H1 (cell line): ENCODE results near the gene BUD23. TPM values are rescaled to one million over a fixed set of nuclear protein-coding genes. Genes with fewer than 3 reads are reported as not detected.
A peak's percentile ranks its signal among the peaks of the same experiment; 100 is the strongest.

ENCODE experiments used
- CTCF ChIA-PET: fragments of 300-600 bp; sonication (Branson Sonifier 250); formaldehyde crosslinking; loops from one replicate; lab custom pipeline; 2021; ENCODE audit not compliant: partially characterized antibody; lab: Charles Lee
- POLR2A ChIA-PET: fragments of 300-600 bp; sonication (Branson Sonifier 250); formaldehyde crosslinking; loops from one replicate; lab custom pipeline; 2021; ENCODE audit warnings: inconsistent platforms; ENCODE audit not compliant: partially characterized antibody; lab: Charles Lee
- DNase-seq, 2 experiments: peaks; one replicate each; pipeline versions ENCODE4 v3.0.0 to v3.0.0-alpha.2; 2010 to 2022; ENCODE audit warnings: low spot score in 2 of 2, low read depth in 1 of 2, mixed read lengths in 1 of 2
- FAIRE-seq: peaks from 2 replicates; lab custom pipeline; 2011; peaks lifted over from hg19 to GRCh38; lab: Jason Lieb, UNC
- H2AFZ ChIP-seq: 2 replicates; pipeline ENCODE4 v1.8.1; 2012; ENCODE audit warnings: low read length, inconsistent platforms
- H2AK5ac ChIP-seq: 2 replicates; pipeline ENCODE4 v1.6.1; 2013; ENCODE audit warnings: low read depth, low read length
- H2BK120ac ChIP-seq: replicated peaks from 2 replicates; pipeline ENCODE3; 2013; ENCODE audit warnings: low read depth, low read length, inconsistent platforms
- H2BK12ac ChIP-seq: 2 replicates; pipeline ENCODE4 v1.6.1; 2013; ENCODE audit warnings: low read depth, low read length
- H2BK15ac ChIP-seq: 2 replicates; pipeline ENCODE4 v1.6.1; 2013; ENCODE audit warnings: low read length
- H2BK20ac ChIP-seq: 2 replicates; pipeline ENCODE4 v1.6.1; 2013; ENCODE audit warnings: low read length
- H2BK5ac ChIP-seq: 2 replicates; pipeline ENCODE4 v1.6.1; 2013; ENCODE audit warnings: low read depth, low read length
- H3K14ac ChIP-seq: 2 replicates; pipeline ENCODE4 v1.6.1; 2013; ENCODE audit warnings: inconsistent platforms; ENCODE audit not compliant: insufficient read length
- H3K18ac ChIP-seq: 2 replicates; pipeline ENCODE4 v1.6.1; 2013; ENCODE audit warnings: low read length; ENCODE audit errors: extremely low read depth
- H3K23ac ChIP-seq: 2 replicates; pipeline ENCODE4 v1.6.1; 2013; ENCODE audit warnings: inconsistent platforms; ENCODE audit not compliant: insufficient read length
- H3K23me2 ChIP-seq: 2 replicates; pipeline ENCODE4 v1.6.1; 2013; ENCODE audit warnings: low read depth, low read length
- H3K27ac ChIP-seq: 2 replicates; pipeline ENCODE4 v1.6.1; 2011; ENCODE audit warnings: low read depth, low read length, inconsistent platforms
- H3K27me3 ChIP-seq, 4 experiments: replicated peaks in 1 of 4; 1 replicate in 1 of 4; 2 replicates in 3 of 4; pipeline versions ENCODE4 v1.6.1 to v1.8.1; 2011 to 2013; ENCODE audit warnings: low read length in 3 of 4, mild to moderate bottlenecking in 3 of 4, inconsistent platforms in 2 of 4, mixed read lengths in 2 of 4, moderate library complexity in 1 of 4; ENCODE audit not compliant: control insufficient read depth in 3 of 4, insufficient read depth in 3 of 4; ENCODE audit errors: extremely low read depth in 1 of 4
- H3K36me3 ChIP-seq, 4 experiments: 2 replicates each; pipeline versions ENCODE4 v1.6.1 to v1.8.1; 2011 to 2013; ENCODE audit warnings: mild to moderate bottlenecking in 4 of 4, low read length in 3 of 4, moderate library complexity in 2 of 4, control low read depth in 1 of 4, inconsistent platforms in 1 of 4; ENCODE audit not compliant: insufficient read depth in 4 of 4, control insufficient read depth in 2 of 4
- H3K4ac ChIP-seq: replicated peaks from 2 replicates; pipeline ENCODE3; 2013; ENCODE audit warnings: low read length, low read depth, mixed read lengths, inconsistent platforms; ENCODE audit not compliant: insufficient read length
- H3K4me1 ChIP-seq, 4 experiments: replicated peaks in 1 of 4; 1 replicate in 1 of 4; 2 replicates in 3 of 4; pipeline versions ENCODE4 v1.6.1 to v1.8.1; 2011 to 2013; ENCODE audit warnings: low read length in 3 of 4, inconsistent platforms in 2 of 4, mixed read lengths in 1 of 4; ENCODE audit not compliant: insufficient read depth in 4 of 4, control insufficient read depth in 3 of 4
- H3K4me2 ChIP-seq, 2 experiments: 2 replicates each; pipeline versions ENCODE4 v1.6.1 to v1.8.1; 2011 to 2013; ENCODE audit warnings: low read depth in 2 of 2, low read length in 2 of 2, control low read depth in 1 of 2, inconsistent platforms in 1 of 2, mild to moderate bottlenecking in 1 of 2; ENCODE audit not compliant: insufficient read depth in 1 of 2
- H3K4me3 ChIP-seq, 4 experiments: fragments of 200-600, 300-600 bp in 1 of 4; sonication (generic), shearing (Covaris generic), sonication (Bioruptor Twin) in 1 of 4; 2 replicates each; pipeline versions ENCODE4 v1.5.1 to v1.8.1; 2011 to 2016; ENCODE audit warnings: low read length in 4 of 4, low read depth in 3 of 4, control low read depth in 2 of 4, inconsistent platforms in 2 of 4, mild to moderate bottlenecking in 2 of 4, mixed read lengths in 1 of 4, moderate library complexity in 1 of 4; ENCODE audit not compliant: insufficient read depth in 2 of 4; ENCODE audit errors: extremely low read depth in 1 of 4
- H3K56ac ChIP-seq: replicated peaks from 2 replicates; pipeline ENCODE3; 2013; ENCODE audit warnings: low read depth, mild to moderate bottlenecking, mixed read lengths, low read length, inconsistent platforms; ENCODE audit not compliant: insufficient read length
- H3K79me1 ChIP-seq: 2 replicates; pipeline ENCODE4 v1.6.1; 2013; ENCODE audit warnings: low read depth, low read length, control low read depth
- H3K79me2 ChIP-seq, 2 experiments: 2 replicates each; pipeline versions ENCODE4 v1.6.1 to v1.8.1; 2012 to 2013; ENCODE audit warnings: low read length in 2 of 2, mild to moderate bottlenecking in 2 of 2, inconsistent platforms in 1 of 2; ENCODE audit not compliant: insufficient read depth in 2 of 2, control insufficient read depth in 1 of 2
- H3K9ac ChIP-seq, 4 experiments: replicated peaks in 1 of 4; 1 replicate in 1 of 4; 2 replicates in 3 of 4; pipeline versions ENCODE4 v1.6.1 to v1.8.1; 2011 to 2013; ENCODE audit warnings: low read depth in 3 of 4, low read length in 3 of 4, control low read depth in 2 of 4, mild to moderate bottlenecking in 2 of 4, moderate library complexity in 2 of 4, inconsistent platforms in 1 of 4; ENCODE audit errors: extremely low read depth in 1 of 4
- H3K9me3 ChIP-seq, 2 experiments: 2 replicates each; pipeline versions ENCODE4 v1.6.1 to v1.8.1; 2012 to 2013; ENCODE audit warnings: mild to moderate bottlenecking in 2 of 2, moderate library complexity in 2 of 2, control low read depth in 1 of 2, inconsistent platforms in 1 of 2, low read depth in 1 of 2, low read length in 1 of 2, mixed read lengths in 1 of 2; ENCODE audit not compliant: insufficient read depth in 2 of 2
- H4K20me1 ChIP-seq, 2 experiments: replicated peaks in 1 of 2; 2 replicates each; pipeline versions ENCODE3 to v1.8.1; 2011 to 2013; ENCODE audit warnings: inconsistent platforms in 2 of 2, low read length in 2 of 2, mild to moderate bottlenecking in 1 of 2; ENCODE audit not compliant: insufficient read depth in 2 of 2, control insufficient read depth in 1 of 2
- H4K5ac ChIP-seq: 2 replicates; pipeline ENCODE4 v1.6.1; 2013; ENCODE audit warnings: low read length, low read depth, mixed read lengths, inconsistent platforms; ENCODE audit not compliant: insufficient read length
- H4K8ac ChIP-seq: 2 replicates; pipeline ENCODE4 v1.8.0; 2013; ENCODE audit warnings: mild to moderate bottlenecking, moderate library complexity, low read length, inconsistent platforms; ENCODE audit not compliant: insufficient read depth; ENCODE audit errors: extremely low read depth
- H4K91ac ChIP-seq: replicated peaks from 2 replicates; pipeline ENCODE3; 2013; ENCODE audit warnings: low read length, mixed read lengths, inconsistent platforms; ENCODE audit not compliant: insufficient read length
- ATF3 ChIP-seq: IDR thresholded peaks from 2 replicates; pipeline ENCODE4 v1.6.1; 2011; ENCODE audit warnings: low read depth, mild to moderate bottlenecking, low read length; ENCODE audit not compliant: insufficient read depth
- CBX5 ChIP-seq: fragments of 300-800, 300-1000 bp; sonication (generic); IDR thresholded peaks from 2 replicates; pipeline ENCODE4 v1.7.1; 2016; ENCODE audit warnings: antibody characterized with exemption, low read length, low read depth
- KDM5A ChIP-seq: fragments of 200-600 bp; IDR thresholded peaks from 2 replicates; pipeline ENCODE4 v1.7.1; 2012; ENCODE audit warnings: mild to moderate bottlenecking, low read length, inconsistent platforms, mixed read lengths
- NRF1 ChIP-seq: IDR thresholded peaks from 2 replicates; pipeline ENCODE4 v1.6.1; 2011; ENCODE audit warnings: mild to moderate bottlenecking, low read depth, low read length, improper control_type of control experiment
- POU5F1 ChIP-seq: IDR thresholded peaks from 2 replicates; pipeline ENCODE4 v1.6.1; 2011; ENCODE audit warnings: low read depth, mild to moderate bottlenecking, low read length, moderate library complexity
- SIX5 ChIP-seq: IDR thresholded peaks from 2 replicates; pipeline ENCODE4 v1.6.1; 2011; ENCODE audit warnings: mild to moderate bottlenecking, low read depth, low read length
- SP2 ChIP-seq: IDR thresholded peaks from 2 replicates; pipeline ENCODE4 v1.6.1; 2012; ENCODE audit warnings: mild to moderate bottlenecking, low read length, inconsistent platforms
- SUZ12 ChIP-seq: fragments of 200-600 bp; sonication (generic); IDR thresholded peaks from 2 replicates; pipeline ENCODE4 v1.6.1; 2012; ENCODE audit warnings: mild to moderate bottlenecking, inconsistent platforms, low read length, moderate library complexity, mixed read lengths
- WGBS, 2 experiments: shearing (Covaris generic) in 1 of 2; methylation state at CpG; one replicate each; pipeline versions ENCODE4 v1.1.6 to v1.1.7; 2013 to 2015; ENCODE audit warnings: low lambda C conversion rate in 2 of 2, mixed read lengths in 2 of 2, inconsistent platforms in 1 of 2, low coverage in 1 of 2, missing lambda C conversion rate in 1 of 2; ENCODE audit not compliant: insufficient replicate concordance in 2 of 2, insufficient coverage in 1 of 2, insufficient read length in 1 of 2; ENCODE audit errors: extremely low coverage in 1 of 2, missing lambda C conversion rate in 1 of 2; 5-methylcytosine and 5-hydroxymethylcytosine counted together
- polyA plus RNA-seq, 7 experiments: library from polyadenylated mRNA; depleted of rRNA in 3 of 7; stranded (reverse) in 5 of 7; unstranded in 2 of 7; fragments of >200 nt in 5 of 7; fragments of 200-250 nt in 2 of 7; gene quantifications; 1 replicate in 5 of 7; 2 replicates in 1 of 7; 4 replicates in 1 of 7; pipeline versions ENCODE4 v1.2.1 to v1.2.3, GENCODE V29; 2011 to 2013; ENCODE audit warnings: missing spikeins in 2 of 7, mixed read lengths in 2 of 7
- total RNA-seq: library from RNA; stranded (reverse); fragmentation: NEBNext Ultra II Directional; extraction: Animal tissue kit (Norgen Biotek cat#: 25700); gene quantifications from 2 replicates; pipeline ENCODE4 v1.2.1, GENCODE V29; 2021
- TF ChIP-seq, protein P1 (sequence below): IDR thresholded peaks from 2 replicates; pipeline ENCODE4 v1.6.1; 2012; ENCODE audit warnings: low read length, inconsistent platforms

Gene BUD23
- total and polyA plus RNA-seq, 2 of the 8 experiments (the other 6 are each of a cell fraction or from before 2014, with no cell fraction given) = 72.3 to 78.4 TPM

- peak within 1 kb of the TSS; percentile 73 for H3K4ac ChIP-seq
- H2BK120ac ChIP-seq = no peak within 1 kb of the TSS
- peak within 1 kb of the TSS; percentile 97 for H4K8ac ChIP-seq
- H4K91ac ChIP-seq = peak within 1 kb of the TSS; percentile 81
- peak within 1 kb of the TSS; percentile 65 to 99 for H3K4me2 ChIP-seq
- peaks cover 0 to 2% (median 0%) of the 10 kb centered on the region in 4 experiments; a peak in 2 of 7 replicates for H3K27me3 ChIP-seq
- peak within 1 kb of the TSS; percentile 77 for H4K5ac ChIP-seq
- no peak within 1 kb of the TSS for H3K14ac ChIP-seq
- peak within 1 kb of the TSS; percentile 87 for H3K18ac ChIP-seq
- H3K56ac ChIP-seq = peak within 1 kb of the TSS; percentile 38
- no peak for FAIRE-seq
- H2BK20ac ChIP-seq = no peak within 1 kb of the TSS
- peak within 1 kb of the TSS; percentile 78; the same call in 1 of the 2 replicates for H2BK5ac ChIP-seq
- peak within 1 kb of the TSS; percentile 91 for H3K27ac ChIP-seq
- CTCF ChIA-PET = interaction anchor here (0.6 to 11.1 kb wide), 15 partner anchors 11 to 934 kb away, joined by 3 to 87 read pairs (median 4); partner anchors contain the start of gene METTL27
- H3K23me2 ChIP-seq = peaks cover 18% of the 10 kb centered on the region
- H3K36me3 ChIP-seq = peaks cover 4 to 16% (median 8%) of the 10 kb centered on the region in 4 experiments; a peak in 5 of 8 replicates
- no peak within 1 kb of the TSS for H2BK15ac ChIP-seq
- H3K79me2 ChIP-seq = peaks cover 0 to 8% of the 10 kb centered on the region in 2 experiments; a peak in 1 of 4 replicates
- H3K9me3 ChIP-seq = no peaks in the 10 kb centered on the region
- no peak within 1 kb of the TSS for H3K23ac ChIP-seq
- POLR2A ChIA-PET = interaction anchor here (0.9 to 9.6 kb wide), 18 partner anchors 9 to 217 kb away, joined by 3 to 82 read pairs (median 4); partner anchors contain the start of genes BAZ1B, CLDN3, CLDN4 and METTL27
- no peaks in the 10 kb centered on the region for H3K79me1 ChIP-seq
- 0 out of 2 replicates have a peak within 1 kb of the TSS, but pooled peaks have one; percentile 71 for H2AK5ac ChIP-seq
- H3K4me3 ChIP-seq = peak within 1 kb of the TSS; percentile 79 to 93 (median 86)
- DNase-seq = peak; percentile 97 to 99
- H2AFZ ChIP-seq = no peak within 1 kb of the TSS; the same call in 1 of the 2 replicates
- H3K4me1 ChIP-seq = peaks cover 3 to 43% (median 25%) of the 10 kb centered on the region in 4 experiments
- peak within 1 kb of the TSS; percentile 82 for H2BK12ac ChIP-seq
- 3% methylated on average over 41 of the region's 84 CpGs; no CpG with 5 or more reads in 1 of the 2 experiments for WGBS, 2 experiments
- peak within 1 kb of the TSS; percentile 79 to 98 (median 92) for H3K9ac ChIP-seq
- peaks cover 8 to 20% of the 10 kb centered on the region in 2 experiments for H4K20me1 ChIP-seq
- TF ChIP-seq SIX5 = no peak
- TF ChIP-seq POU5F1 = no peak
- TF ChIP-seq, protein P1, sequence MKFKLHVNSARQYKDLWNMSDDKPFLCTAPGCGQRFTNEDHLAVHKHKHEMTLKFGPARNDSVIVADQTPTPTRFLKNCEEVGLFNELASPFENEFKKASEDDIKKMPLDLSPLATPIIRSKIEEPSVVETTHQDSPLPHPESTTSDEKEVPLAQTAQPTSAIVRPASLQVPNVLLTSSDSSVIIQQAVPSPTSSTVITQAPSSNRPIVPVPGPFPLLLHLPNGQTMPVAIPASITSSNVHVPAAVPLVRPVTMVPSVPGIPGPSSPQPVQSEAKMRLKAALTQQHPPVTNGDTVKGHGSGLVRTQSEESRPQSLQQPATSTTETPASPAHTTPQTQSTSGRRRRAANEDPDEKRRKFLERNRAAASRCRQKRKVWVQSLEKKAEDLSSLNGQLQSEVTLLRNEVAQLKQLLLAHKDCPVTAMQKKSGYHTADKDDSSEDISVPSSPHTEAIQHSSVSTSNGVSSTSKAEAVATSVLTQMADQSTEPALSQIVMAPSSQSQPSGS = peak; percentile 98
- no peak for TF ChIP-seq NRF1
- TF ChIP-seq KDM5A = no peak
- no peak for TF ChIP-seq SUZ12
- no peak for TF ChIP-seq SP2
- TF ChIP-seq CBX5 = no peak
- TF ChIP-seq ATF3 = no peak
Observed at GRCh38 chr7:73738612-73739386, 55.4 kb downstream of the BUD23 start, which contains the start of gene ABHD11. Gene ABHD11 (minus strand): TSS chr7:73738802. CDS start chr7:73738770, 32 bp downstream.
